ENCODE measurements around the gene ABCC3.
A peak's percentile ranks its signal among the peaks of the same experiment; 100 is the strongest.
"Not testable (repeated sequence)": the region's sequence is repeated elsewhere in the genome, so short reads cannot be mapped to it uniquely, and the experiment has no call there.

Gene ABCC3

DNA sequence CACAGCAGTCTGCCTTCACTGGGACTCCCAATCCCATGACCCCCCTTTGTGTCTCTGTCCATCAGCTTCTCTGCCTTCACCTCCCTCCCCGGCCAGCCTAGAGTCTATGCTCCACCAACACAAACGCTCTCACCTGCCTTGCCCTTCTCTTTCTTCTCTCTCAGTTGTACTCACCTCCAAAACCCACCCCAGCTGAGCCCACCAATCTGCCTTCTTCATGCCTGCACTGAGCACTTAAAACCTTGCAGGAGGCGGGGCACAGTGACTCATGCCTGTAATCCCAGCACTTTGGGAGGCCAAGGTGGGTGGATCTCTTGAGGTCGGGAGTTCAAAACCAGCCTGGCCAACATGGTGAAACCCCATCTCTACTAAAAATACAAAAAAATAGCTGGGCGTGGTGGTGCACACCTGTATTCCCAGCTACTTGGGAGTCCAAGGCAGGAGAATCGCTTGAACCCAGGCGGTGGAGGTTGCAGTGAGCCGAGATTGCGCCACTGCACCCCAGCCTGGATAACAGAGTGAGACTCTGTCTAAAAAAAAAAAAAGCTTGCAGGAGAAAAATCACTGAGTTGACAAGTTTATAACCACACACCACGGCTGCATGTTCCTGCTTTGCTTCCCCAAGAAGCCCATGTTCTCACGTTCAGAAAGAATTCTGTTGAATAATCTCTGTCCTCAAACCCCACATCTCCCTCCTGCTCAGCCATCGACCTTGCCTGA, 46.0 kb downstream of the ABCC3 start:
- not testable (repeated sequence) for DNase-seq (ENCODE audit: low read depth); H3K4me3 ChIP-seq (ENCODE audit: low read depth, low read length)

DNA sequence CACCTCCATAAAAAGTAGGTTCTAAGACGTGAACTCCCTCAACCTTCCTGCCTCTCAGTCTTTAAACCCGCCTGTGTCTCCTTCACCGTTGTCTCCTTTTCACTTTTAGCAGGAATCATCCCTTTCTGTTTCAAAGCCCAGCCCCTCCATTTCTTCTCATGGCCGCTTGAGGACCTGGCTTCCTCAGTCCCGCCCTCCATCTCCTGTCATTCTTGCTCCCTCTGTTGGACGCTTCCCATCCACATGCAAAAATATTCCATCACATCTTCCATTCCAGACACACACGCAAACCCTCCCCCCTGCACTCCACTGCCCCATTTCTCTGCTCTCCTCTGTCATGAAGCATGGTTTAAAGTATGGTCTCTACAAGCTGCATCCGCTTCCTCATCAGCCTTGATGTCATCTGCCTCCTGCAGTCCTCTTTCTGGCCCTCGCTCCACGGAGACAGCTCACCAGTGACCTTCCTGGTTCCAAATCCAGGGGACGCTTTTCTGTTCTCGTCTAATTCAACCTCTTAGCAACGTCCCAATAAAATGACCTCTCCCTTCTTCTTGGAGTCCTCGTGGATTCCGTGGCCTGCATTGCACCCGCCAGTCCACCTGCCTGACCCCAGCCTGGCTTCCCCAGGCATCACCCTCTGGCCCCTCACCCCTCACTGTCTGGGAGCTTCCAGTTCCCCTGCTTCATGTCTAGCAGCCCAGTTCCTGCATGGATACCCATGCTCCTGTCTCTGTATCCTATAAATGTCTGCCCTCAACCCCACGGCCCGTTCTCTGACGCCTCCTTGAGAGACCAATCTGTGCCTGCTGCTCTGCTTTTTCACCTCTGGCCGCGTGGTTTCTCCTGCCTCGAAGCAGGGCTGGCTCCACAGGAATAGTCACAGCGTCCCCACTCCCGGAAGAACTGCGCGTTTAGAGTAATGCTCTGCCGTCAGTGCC, 46.9 kb downstream of the ABCC3 start:
- DNase-seq (ENCODE audit: low read depth), result peak; percentile 48

DNA sequence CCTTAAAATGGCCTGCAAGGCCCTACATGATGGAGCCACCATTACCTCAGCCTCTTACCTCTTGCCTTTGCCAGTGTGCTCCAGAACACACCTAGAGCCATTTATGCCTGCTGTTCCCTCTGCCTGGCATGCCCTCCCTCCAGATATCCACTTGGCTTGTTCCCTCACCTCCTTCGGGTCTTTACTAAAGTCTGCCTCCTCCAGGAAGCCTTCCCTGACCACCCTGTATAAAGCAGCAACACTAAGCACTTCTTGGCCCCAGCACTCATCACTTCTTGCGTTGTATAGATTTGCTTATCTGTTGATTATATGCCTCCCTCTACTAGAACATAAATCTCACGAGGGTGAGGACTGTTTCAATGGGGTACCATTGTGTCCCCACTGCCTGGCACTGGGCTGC, 47.8 kb downstream of the ABCC3 start:
- no peak for DNase-seq (ENCODE audit: low read depth)
- H3K4me3 ChIP-seq (ENCODE audit: low read depth, low read length), result no peak overlapping the region

More for the DNA sequence above, 46.9 kb downstream of the ABCC3 start:
- H3K4me3 ChIP-seq (ENCODE audit: low read depth, low read length), result no peak overlapping the region

DNA sequence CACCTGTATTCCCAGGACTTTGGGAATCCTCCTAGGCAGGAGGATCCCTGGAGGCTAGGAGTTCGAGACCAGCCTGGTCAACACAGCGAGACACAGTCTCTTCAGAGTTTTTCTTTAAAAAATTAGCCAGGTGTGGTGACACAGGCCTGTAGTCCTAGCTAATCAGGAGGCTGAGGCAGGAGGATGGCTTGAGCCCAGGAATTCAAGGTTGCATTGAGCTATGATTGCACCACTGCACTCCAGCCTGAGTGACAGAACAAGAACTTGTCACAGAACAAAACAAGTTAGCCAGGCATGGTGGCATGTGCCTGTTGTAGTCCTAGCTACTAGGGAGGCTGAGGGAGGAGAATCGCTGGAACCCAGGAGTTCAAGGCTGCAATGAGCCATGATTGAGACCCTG, 48.3 kb downstream of the ABCC3 start:
- no peak overlapping the region for H3K4me3 ChIP-seq (ENCODE audit: low read depth, low read length)
- no peak for DNase-seq (ENCODE audit: low read depth)

DNA sequence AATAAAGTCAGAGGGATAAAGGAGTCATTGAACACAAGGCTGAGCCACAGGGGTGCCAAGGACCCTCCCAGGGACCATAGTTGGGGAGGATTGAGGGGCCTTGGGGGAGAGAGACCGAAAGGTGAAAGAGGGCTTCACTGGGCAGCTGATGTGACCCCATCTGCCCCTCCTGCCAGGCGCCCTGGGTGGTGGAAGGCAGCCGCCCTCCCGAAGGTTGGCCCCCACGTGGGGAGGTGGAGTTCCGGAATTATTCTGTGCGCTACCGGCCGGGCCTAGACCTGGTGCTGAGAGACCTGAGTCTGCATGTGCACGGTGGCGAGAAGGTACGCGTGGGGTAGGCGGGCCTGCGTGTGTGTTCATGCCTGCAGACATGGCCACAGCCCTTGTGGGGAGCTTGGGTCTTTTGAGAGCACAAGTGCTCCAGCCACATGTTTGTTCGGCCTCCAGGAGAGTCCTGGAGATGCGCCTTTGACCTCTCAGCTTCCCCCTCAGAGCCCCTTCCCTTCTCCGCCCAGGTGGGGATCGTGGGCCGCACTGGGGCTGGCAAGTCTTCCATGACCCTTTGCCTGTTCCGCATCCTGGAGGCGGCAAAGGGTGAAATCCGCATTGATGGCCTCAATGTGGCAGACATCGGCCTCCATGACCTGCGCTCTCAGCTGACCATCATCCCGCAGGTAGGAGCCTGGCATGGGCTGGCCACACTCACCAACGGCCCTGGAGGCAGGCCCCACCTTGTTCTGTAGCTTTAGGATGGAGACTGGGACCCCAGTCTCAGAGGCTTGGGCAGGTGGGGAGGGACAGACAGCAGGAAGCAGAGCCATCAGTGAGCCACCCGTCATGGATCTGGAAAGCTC, 49.0 kb downstream of the ABCC3 start:
- H3K4me3 ChIP-seq (ENCODE audit: low read depth, low read length), result no peak overlapping the region
- DNase-seq (ENCODE audit: low read depth), result no peak

DNA sequence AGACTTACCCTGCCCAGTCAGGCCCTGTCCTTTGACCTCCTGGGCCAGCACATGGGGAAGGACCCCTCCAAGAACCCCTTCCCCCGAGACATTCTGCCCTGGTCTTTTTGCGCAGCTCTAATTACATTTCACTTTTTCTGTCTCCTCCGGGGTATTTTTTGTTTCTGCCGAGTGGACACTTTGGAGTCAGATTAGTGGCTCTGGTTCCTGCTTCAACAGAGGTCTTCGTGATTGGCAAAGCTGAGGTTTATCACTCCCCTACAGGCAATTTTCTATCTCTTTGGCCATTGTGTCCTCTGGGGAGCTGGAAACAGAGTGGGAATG, 49.6 kb downstream of the ABCC3 start:
- H3K4me3 ChIP-seq (ENCODE audit: low read depth, low read length), result no peak overlapping the region
- DNase-seq (ENCODE audit: low read depth), result no peak

DNA sequence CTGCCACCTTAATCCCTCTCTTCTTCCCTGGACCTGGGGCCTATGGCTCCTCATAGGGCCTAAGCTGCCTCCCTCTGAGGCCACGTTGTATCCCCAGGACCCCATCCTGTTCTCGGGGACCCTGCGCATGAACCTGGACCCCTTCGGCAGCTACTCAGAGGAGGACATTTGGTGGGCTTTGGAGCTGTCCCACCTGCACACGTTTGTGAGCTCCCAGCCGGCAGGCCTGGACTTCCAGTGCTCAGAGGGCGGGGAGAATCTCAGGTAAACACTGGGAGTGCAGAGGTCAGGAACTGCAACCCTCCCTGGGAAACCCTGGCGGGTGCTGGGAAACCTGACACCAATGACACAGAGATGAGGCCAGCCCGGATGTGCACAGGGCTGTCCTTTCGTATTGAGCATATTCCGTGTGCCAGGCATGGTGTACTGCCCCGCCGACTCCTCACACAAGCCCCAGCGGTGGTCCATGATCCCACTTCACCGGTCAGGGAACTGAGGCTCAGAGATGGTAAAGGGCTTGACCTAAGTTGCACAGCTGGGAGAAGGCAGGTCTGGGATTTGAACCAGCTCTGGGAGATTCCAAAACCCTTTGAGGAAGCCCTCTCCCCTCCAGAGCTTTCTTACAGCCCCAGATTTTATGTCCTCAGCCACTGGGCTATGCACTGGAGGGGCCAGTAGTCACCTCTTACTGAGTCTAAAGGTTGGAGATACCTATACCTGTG, 50.1 kb downstream of the ABCC3 start:
- H3K4me3 ChIP-seq (ENCODE audit: low read depth, low read length), result no peak overlapping the region
- DNase-seq (ENCODE audit: low read depth), result no peak

DNA sequence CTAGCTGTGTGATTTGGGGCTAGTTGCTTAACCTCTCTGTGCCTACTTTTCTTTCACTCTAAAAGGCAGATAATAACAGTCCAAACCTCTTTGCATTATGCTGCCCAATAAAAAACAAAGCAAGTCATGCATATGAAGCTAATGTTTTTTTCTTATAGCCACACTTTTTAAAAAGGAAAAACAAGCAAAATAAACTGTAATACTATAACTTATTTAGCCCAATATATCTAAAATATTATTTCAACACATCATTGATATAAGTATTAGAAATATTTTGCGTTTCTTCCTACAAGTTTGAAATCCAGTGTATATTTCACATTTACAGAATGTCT, 50.6 kb downstream of the ABCC3 start:
- no peak overlapping the region for H3K4me3 ChIP-seq (ENCODE audit: low read depth, low read length)
- DNase-seq (ENCODE audit: low read depth), result no peak

DNA sequence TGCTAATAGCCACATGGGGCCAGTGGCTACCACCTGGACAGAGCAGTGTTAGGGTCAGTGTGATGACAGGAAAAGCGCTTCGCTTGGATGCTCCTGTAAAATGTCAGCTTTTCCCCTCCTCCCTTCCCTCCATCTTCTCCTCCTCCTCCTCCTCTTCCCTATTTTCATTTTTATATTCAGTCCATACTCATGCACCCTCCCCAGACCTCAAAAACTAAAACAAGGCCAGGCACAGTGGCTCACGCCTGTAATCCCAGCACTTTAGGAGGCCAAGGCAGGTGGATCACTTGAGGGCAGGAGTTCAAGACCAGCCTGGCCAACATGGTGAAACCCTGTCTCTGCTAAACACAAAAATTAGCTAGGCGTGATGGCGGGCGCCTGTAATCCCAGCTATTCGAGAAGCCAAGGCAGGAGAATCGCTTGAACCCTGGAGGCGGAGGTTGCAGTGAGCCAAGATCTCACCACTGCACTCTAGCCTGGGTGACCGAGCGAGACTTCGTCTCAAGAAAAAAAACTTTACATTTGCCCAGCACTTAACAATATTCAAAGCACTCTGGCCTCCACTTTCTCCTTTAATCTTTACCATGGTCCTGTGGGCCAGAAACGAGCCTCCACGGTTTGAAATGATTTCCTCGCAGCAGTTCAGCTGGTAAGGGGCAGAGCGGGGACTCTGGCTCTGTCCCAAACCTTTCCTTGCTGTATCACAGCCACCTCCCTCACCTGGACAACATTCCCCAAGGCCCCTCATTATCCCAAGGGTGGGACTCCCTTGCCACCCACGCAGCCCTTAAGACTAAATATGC, 51.2 kb downstream of the ABCC3 start:
- H3K4me3 ChIP-seq (ENCODE audit: low read depth, low read length), result no peak overlapping the region
- no peak for DNase-seq (ENCODE audit: low read depth)

DNA sequence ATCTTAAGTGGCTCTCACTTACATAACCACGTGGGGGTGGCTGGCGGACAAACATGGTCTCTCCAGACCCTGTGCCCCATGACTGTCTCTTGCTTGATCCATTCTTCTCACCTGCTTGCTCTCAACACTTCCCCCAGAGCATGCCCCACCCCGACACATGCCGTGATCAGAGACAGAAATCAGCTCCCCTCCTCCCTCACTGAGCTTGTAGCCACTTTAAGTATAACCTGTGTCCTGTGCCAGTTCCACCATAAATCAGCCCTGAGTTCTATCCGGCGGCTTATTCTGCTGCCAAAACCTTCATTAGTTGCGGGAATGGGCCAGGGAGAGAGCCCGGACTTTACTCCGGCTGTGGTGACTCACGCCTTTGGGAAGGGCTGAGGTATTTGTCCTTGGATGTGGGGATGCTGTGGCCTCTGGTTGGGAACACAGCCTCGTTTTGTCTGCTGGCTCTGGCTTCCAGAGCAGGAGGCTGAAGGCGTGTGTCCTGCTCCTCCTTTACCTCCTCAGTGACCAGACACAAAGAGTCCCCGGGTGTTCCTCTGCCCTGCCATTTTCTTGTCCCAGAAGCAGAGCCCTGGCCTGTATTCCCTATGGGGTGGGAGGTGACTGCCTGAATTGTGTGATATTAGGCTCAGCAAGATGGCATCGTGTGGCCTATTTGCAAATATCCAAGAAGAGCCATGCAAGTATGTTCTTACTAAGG, 52.0 kb downstream of the ABCC3 start:
- no peak overlapping the region for H3K4me3 ChIP-seq (ENCODE audit: low read depth, low read length)
- DNase-seq (ENCODE audit: low read depth), result no peak

DNA sequence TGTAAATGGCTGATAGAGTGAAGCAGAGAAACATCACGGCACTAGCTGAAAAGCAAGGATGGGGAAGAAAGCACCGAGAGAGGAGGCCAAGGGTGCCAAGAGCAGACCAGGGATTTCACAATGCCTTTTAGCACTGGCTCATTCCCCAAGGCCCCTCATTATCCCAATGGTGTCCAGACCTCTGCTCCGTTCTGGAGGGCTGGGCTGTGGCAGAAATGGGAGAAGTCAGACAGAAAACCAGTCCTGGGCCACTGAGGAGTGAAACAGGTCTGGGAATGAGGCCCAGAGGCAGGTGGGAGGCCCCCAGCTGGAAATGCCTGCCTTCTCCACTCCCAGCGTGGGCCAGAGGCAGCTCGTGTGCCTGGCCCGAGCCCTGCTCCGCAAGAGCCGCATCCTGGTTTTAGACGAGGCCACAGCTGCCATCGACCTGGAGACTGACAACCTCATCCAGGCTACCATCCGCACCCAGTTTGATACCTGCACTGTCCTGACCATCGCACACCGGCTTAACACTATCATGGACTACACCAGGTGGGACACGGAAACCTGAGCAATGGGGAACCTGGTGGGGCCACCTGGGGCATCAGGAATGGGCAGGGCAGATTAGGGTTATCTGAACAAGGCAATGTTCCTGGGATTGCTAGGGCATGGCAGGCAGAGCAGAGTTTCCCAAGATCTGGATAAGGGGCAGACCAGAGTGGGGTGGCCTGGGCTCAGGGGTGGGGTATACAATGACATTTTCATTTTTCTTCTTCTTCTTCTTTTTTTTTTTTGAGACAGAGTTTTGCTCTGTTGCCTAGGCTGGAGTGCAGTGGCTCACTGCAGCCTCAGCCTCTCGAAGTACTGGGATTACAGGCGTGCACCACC, 52.8 kb downstream of the ABCC3 start:
- no peak for DNase-seq (ENCODE audit: low read depth)
- H3K4me3 ChIP-seq (ENCODE audit: low read depth, low read length), result no peak overlapping the region

DNA sequence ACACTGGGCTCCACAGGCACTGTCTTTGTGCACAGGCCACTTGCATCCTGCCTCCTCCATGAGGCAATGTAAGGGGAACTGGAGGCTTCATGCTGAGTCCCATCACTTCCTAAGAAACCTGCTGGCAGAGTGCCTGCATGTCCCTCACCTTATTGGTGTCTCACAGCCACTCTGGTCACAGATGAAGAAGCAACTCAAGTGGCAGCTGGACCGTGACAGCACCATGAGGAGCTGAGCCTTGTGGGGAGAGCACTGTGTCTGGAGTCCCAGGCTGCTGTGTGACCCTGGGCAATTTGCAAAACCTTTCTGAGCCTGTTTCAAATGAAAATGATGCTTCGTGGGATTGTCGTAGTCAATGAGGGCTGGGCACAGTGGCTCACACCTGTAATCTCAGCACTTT, 53.6 kb downstream of the ABCC3 start:
- no peak overlapping the region for H3K4me3 ChIP-seq (ENCODE audit: low read depth, low read length)
- DNase-seq (ENCODE audit: low read depth), result no peak

DNA sequence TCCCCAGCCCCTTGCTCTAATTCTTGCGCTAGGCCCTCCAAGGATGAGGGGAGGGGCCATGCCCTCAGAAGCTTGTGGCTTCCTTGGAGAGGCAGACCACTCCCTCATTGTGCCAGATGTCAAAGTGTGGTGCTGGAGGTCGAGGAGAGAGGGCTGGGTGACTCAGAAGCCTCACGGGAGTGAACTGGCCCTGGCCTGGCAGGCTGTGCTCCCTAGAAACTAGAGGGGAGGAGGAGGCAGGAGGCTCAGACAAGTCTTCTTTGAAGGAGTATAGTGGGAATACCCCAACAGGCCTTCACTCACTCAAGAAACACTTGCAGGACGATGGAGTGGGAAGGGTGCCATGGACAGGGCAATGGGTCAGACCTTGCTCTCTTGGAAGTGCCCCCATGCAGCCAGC, 54.6 kb downstream of the ABCC3 start:
- no peak for DNase-seq (ENCODE audit: low read depth)
- H3K4me3 ChIP-seq (ENCODE audit: low read depth, low read length), result no peak overlapping the region

DNA sequence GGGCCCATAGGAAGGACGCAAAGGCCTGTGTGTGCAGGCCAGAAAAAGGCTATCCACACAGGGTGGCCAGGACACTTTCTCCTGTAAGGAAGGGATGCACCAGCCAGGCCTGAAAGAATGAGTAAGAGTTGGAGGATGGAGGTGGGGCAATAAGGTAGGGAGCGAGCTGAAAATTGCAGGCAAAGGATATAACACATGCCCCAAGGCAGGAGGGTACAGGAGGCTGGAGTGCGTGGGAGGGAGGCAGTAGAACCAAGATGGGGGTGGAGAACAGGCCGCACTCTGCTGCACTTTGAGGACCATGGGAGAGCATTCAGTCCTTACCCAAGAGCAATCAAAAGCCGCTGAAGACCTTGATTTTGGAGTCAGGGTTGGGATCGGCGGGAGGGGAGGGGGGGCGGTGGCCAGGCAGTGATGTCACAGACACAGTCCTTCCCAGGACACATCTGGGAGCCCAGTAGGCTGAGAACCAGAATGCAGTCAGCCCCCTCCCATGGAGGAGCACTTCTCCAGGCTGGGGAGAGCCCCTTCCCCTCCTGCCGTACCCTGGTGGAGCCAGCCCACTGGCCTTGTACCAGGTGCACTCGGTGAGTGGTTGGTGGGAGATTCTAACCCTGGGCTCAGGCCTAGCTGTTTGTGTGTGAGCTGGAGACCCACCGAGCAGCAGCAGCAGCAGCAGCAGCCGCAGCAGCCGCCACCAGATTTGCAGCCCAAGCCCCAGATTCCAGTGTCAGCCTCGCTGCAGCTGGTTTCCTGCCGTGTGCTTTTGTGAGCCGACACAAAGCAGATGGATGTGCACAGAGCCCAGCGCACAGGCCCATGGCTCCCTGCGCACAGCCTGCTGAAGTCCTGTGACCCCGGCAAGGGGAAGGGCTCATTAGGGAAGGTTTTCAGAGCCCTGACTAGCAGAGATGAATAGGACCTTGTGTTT, 55.5 kb downstream of the ABCC3 start:
- no peak for DNase-seq (ENCODE audit: low read depth)
- no peak overlapping the region for H3K4me3 ChIP-seq (ENCODE audit: low read depth, low read length)

DNA sequence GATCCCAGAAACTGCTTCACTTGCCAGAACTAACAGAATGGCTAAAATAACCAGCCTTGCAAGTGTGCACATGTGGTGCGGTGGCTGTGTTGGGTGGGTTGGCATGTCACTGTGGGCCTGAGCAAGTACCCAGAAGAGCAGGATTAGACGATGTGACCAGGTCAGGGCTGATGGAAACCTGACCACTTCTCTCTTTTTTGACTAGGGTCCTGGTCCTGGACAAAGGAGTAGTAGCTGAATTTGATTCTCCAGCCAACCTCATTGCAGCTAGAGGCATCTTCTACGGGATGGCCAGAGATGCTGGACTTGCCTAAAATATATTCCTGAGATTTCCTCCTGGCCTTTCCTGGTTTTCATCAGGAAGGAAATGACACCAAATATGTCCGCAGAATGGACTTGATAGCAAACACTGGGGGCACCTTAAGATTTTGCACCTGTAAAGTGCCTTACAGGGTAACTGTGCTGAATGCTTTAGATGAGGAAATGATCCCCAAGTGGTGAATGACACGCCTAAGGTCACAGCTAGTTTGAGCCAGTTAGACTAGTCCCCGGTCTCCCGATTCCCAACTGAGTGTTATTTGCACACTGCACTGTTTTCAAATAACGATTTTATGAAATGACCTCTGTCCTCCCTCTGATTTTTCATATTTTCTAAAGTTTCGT, 56.3 kb downstream of the ABCC3 start:
- no peak for DNase-seq (ENCODE audit: low read depth)
- no peak overlapping the region for H3K4me3 ChIP-seq (ENCODE audit: low read depth, low read length)

Measured in skeletal muscle cell (primary cell).